Colonic mucosa (tissue), 4 donors: ENCODE measurements around the gene BLOC1S1. TPM values are rescaled to one million over a fixed set of nuclear protein-coding genes. Genes with fewer than 3 reads are reported as not detected.

Source experiments
- DNase-seq: peaks from one replicate; pipeline ENCODE4 v3.0.0-alpha.2; 2020
- H3K27ac ChIP-seq: fragments of 200-600 bp; one replicate; pipeline ENCODE4 v1.8.0; 2021
- H3K27me3 ChIP-seq: fragments of 200-600 bp; one replicate; pipeline ENCODE4 v1.8.0; 2021
- H3K36me3 ChIP-seq: fragments of 200-600 bp; one replicate; pipeline ENCODE4 v1.8.0; 2021
- H3K4me1 ChIP-seq: fragments of 200-600 bp; one replicate; pipeline ENCODE4 v1.8.0; 2021; ENCODE audit warnings: mild to moderate bottlenecking
- H3K4me3 ChIP-seq: fragments of 200-600 bp; one replicate; pipeline ENCODE4 v1.8.0; 2021
- H3K9ac ChIP-seq, 2 donors: one replicate each; pipeline ENCODE4 v1.7.0; 2013; ENCODE audit warnings: control low read depth in 2 of 2, low read depth in 2 of 2, low read length in 2 of 2
- H3K9me3 ChIP-seq: fragments of 200-600 bp; one replicate; pipeline ENCODE4 v1.8.0; 2021
- CTCF ChIP-seq: fragments of 200-600 bp; IDR thresholded peaks from one replicate; pipeline ENCODE4 v1.8.0; 2022; ENCODE audit warnings: antibody characterized with exemption, mild to moderate bottlenecking
- intact Hi-C: fragments of 100-400 bp; cut with DNase I; formaldehyde crosslinking; loops from one replicate; pipeline ENCODE4 v1.14.1; 2022
- total RNA-seq, 2 donors: library from RNA; stranded (reverse); fragmentation: NEBNext Ultra II Directional in 1 of 2; extraction: Animal tissue kit (Norgen Biotek cat#: 25700) in 1 of 2; gene quantifications; one replicate each; pipeline ENCODE4 v1.2.1, GENCODE V29; 2021
- donor health status: healthy.
- donor health status: DM: no; HTN: no; CAD: no.
- donor health status: DM: no; HTN: no; CAD: no.

BLOC1S1 gene
- total RNA-seq, 2 donors from 2014 or later, result 214 to 242 TPM

- Histone ChIP-seq H3K36me3 (no peaks in the 10 kb centered on the region), H3K27ac (peak overlapping the region; percentile 99), H3K27me3 (no peaks in the 10 kb centered on the region), H3K9me3 (no peaks in the 10 kb centered on the region), H3K4me1 (peaks cover 10% of the 10 kb centered on the region), H3K4me3 (peak overlapping the region; percentile 77), H3K9ac (peak overlapping the region; percentile 88 to 98)
- no peak for TF ChIP-seq CTCF
- DNase-seq, result peak; percentile 74
- intact Hi-C loops, result no loop called here
Observed at GRCh38 chr12:55727643-55728185, 11.9 kb downstream of the BLOC1S1 start.

- H3K36me3 ChIP-seq, result no peaks in the 10 kb centered on the region
- H3K27ac ChIP-seq, result peak overlapping the region; percentile 99
- H3K9me3 ChIP-seq, result no peaks in the 10 kb centered on the region
- H3K4me1 ChIP-seq, result peaks cover 10% of the 10 kb centered on the region
- peak overlapping the region; percentile 88 to 98 for H3K9ac ChIP-seq
- H3K4me3 ChIP-seq, result peak overlapping the region; percentile 77
- intact Hi-C loops, result no loop called here
- no peaks in the 10 kb centered on the region for H3K27me3 ChIP-seq
- no peak for TF ChIP-seq CTCF
- DNase-seq, result peak; percentile 78
Observed at GRCh38 chr12:55728186-55728938, 12.5 kb downstream of the BLOC1S1 start.

GRCh38 chr12:55728939-55729818 is 13.3 kb downstream of the BLOC1S1 start, which contains the start of gene CD63:
Gene CD63, minus strand, starts transcription at chr12:55729009. Its CDS starts 668 bp downstream, at chr12:55728341.
- H3K4me1 ChIP-seq, result peaks cover 4% of the 10 kb centered on the region

GRCh38 chr12:55729819-55730818 is 14.3 kb downstream of the BLOC1S1 start:
- no peak for TF ChIP-seq CTCF
- intact Hi-C loops, result no loop called here
- Histone ChIP-seq H3K4me1 (no peaks in the 10 kb centered on the region), H3K4me3 (peak overlapping the region; percentile 77), H3K9me3 (no peaks in the 10 kb centered on the region), H3K36me3 (no peaks in the 10 kb centered on the region), H3K27ac (peak overlapping the region; percentile 99), H3K9ac (peak overlapping the region; percentile 98 to 100), H3K27me3 (no peaks in the 10 kb centered on the region)
- peak; percentile 55 for DNase-seq

More at GRCh38 chr12:55728939-55729818, 13.3 kb downstream of the BLOC1S1 start, which contains the start of gene CD63:
- TF ChIP-seq CTCF, result no peak
- Histone ChIP-seq H3K9ac (peak within 1 kb of the TSS; percentile 98 to 100), H3K27me3 (no peaks in the 10 kb centered on the region), H3K9me3 (no peaks in the 10 kb centered on the region), H3K4me3 (peak within 1 kb of the TSS; percentile 77), H3K36me3 (no peaks in the 10 kb centered on the region), H3K27ac (peak within 1 kb of the TSS; percentile 99)
- intact Hi-C loops, result no loop called here
- DNase-seq, result peak; percentile 95
